ENCODE measurements around the gene ITGA2. TPM values are rescaled to one million over a fixed set of nuclear protein-coding genes. Genes with fewer than 3 reads are reported as not detected.

Gene ITGA2
- total and polyA plus RNA-seq, 2 donors (not counting 1 experiment from before 2014, with no cell fraction given): not detected

DNA sequence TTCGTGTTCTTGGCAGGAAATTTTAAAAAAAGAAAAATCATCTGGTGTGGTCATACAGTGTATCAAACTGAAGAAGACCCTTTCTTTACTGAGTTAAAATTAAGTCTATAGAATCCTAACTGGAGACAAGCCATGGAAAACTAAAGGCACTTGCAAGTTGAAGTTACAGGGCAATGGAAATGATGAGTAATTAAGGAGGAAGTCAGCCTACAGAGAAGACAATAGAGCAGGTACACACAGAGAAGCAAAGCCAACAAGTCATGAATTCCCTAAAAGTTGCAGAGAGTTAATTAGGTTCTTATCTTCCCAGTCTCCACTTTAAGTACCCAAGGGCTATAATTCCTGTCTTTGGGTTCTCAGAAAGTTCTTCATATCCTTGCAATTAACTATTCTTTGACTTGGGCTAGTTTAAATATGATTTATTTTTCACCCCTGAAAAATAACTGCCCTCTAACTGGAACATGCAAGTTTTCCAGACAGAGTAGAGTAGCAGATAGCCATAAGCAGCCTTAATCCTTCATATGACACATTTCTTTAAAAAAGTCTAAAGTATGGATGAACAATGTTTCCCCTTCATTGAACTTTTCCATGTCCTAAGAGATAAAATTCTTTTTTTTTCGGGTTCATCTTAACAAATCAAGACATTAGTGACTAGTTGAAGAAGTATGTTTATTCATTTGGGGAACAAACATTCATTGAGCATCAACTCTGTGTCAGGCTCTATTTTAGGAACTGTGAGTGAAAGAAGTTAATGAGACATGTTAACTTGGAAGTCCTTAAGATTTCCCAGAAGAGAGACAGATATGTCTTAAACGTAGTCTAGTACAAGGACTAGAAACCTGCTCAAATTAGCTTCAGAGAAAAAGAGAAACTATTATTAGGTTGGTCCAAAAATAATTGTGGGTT, 5.2 kb upstream of the ITGA2 start:
- Histone ChIP-seq H3K36me3 (replicated peaks in 1 of 2; ENCODE audit: control extremely low read depth in 1 of 2, control insufficient read depth in 1 of 2, extremely low read depth in 1 of 2, insufficient read depth in 2 of 2, low read length in 1 of 2) (no peaks in the 10 kb centered on the region), H2AFZ (ENCODE audit: insufficient read depth, low read depth, low read length, poor library complexity, severe bottlenecking) (no peak overlapping the region), H3K9me3 (ENCODE audit: control extremely low read depth in 1 of 3, control insufficient read depth in 2 of 3, insufficient read depth in 1 of 3, low read length in 2 of 3) (no peaks in the 10 kb centered on the region), H3K27me3 (replicated peaks in 1 of 4; ENCODE audit: control extremely low read depth in 1 of 4, control insufficient read depth in 3 of 4, insufficient read depth in 4 of 4, low read length in 3 of 4) (peaks cover 0 to 14% (median 9%) of the 10 kb centered on the region in 4 experiments), H3K4me3 (ENCODE audit: control extremely low read depth in 1 of 5, extremely low read depth in 1 of 5, insufficient read depth in 1 of 5, low read depth in 2 of 5, low read length in 4 of 5) (no peak overlapping the region), H3K79me2 (ENCODE audit: control insufficient read depth, insufficient read depth, low read length) (no peaks in the 10 kb centered on the region), H3K9ac (ENCODE audit: low read length) (no peak overlapping the region), H3K27ac (ENCODE audit: low read length in 2 of 2) (no peak overlapping the region), H3K4me1 (ENCODE audit: control insufficient read depth in 2 of 2, insufficient read depth in 2 of 2, low read length in 2 of 2) (peaks cover 5 to 6% of the 10 kb centered on the region in 2 donors), H4K20me1 (ENCODE audit: control insufficient read depth, insufficient read depth, low read length, poor library complexity, severe bottlenecking) (no peaks in the 10 kb centered on the region), H3K4me2 (replicated peaks; ENCODE audit: low read depth, low read length, poor library complexity, severe bottlenecking) (no peak overlapping the region)
- Mint-ChIP-seq H3K9me3 (ENCODE audit: insufficient read depth) (no peaks in the 10 kb centered on the region), H3K4me1 (peaks cover 5% of the 10 kb centered on the region), H3K27me3 (peaks cover 61% of the 10 kb centered on the region), H3K27ac (no peak overlapping the region), H3K4me3 (no peak overlapping the region)
- POLR2A ChIA-PET: no interaction called here
- DNase-seq (no peak), ATAC-seq (ENCODE audit: low read depth) (no peak)
- WGBS (ENCODE audit: insufficient coverage): no CpG with 5 or more reads among the region's 3 CpGs
- intact Hi-C loops (cut with micrococcal nuclease): no loop called here
- TF ChIP-seq, protein P1, sequence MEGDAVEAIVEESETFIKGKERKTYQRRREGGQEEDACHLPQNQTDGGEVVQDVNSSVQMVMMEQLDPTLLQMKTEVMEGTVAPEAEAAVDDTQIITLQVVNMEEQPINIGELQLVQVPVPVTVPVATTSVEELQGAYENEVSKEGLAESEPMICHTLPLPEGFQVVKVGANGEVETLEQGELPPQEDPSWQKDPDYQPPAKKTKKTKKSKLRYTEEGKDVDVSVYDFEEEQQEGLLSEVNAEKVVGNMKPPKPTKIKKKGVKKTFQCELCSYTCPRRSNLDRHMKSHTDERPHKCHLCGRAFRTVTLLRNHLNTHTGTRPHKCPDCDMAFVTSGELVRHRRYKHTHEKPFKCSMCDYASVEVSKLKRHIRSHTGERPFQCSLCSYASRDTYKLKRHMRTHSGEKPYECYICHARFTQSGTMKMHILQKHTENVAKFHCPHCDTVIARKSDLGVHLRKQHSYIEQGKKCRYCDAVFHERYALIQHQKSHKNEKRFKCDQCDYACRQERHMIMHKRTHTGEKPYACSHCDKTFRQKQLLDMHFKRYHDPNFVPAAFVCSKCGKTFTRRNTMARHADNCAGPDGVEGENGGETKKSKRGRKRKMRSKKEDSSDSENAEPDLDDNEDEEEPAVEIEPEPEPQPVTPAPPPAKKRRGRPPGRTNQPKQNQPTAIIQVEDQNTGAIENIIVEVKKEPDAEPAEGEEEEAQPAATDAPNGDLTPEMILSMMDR (IDR thresholded peaks at IDR 0.05): no peak
- no peak for TF ChIP-seq EZH2 (IDR thresholded peaks at IDR 0.05; ENCODE audit: borderline replicate concordance, insufficient read depth, low read depth, low read length, poor library complexity, severe bottlenecking)
- CTCF ChIA-PET: no interaction called here

DNA sequence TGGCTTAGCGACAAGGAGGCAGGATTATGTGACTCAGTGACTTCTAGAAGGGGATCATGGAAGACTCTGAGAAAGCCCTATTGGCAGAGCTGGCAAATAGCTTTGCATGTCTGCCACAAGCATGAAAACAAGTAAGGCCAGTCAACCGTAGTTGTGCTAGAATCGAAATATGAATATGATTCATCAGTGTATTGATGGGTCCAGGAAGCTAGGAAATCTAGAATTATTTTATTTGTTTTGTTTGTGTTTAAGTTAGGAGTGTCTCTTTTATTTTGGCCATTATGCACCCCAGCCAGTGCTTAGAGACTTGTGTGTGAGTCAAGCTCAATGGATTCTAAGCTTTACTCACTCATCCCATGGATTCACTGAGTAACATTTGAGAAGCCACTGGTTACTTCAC, 3.8 kb upstream of the ITGA2 start:
- Histone ChIP-seq H3K4me2 (replicated peaks; ENCODE audit: low read depth, low read length, poor library complexity, severe bottlenecking) (no peak overlapping the region), H3K79me2 (ENCODE audit: control insufficient read depth, insufficient read depth, low read length) (no peaks in the 10 kb centered on the region), H3K4me1 (ENCODE audit: control insufficient read depth in 2 of 2, insufficient read depth in 2 of 2, low read length in 2 of 2) (peaks cover 13 to 17% of the 10 kb centered on the region in 2 donors), H3K4me3 (ENCODE audit: control extremely low read depth in 1 of 5, extremely low read depth in 1 of 5, insufficient read depth in 1 of 5, low read depth in 2 of 5, low read length in 4 of 5) (no peak overlapping the region), H3K9ac (ENCODE audit: low read length) (no peak overlapping the region), H3K27me3 (replicated peaks in 1 of 4; ENCODE audit: control extremely low read depth in 1 of 4, control insufficient read depth in 3 of 4, insufficient read depth in 4 of 4, low read length in 3 of 4) (peaks cover 0 to 25% (median 16%) of the 10 kb centered on the region in 4 experiments), H2AFZ (ENCODE audit: insufficient read depth, low read depth, low read length, poor library complexity, severe bottlenecking) (no peak overlapping the region), H3K9me3 (ENCODE audit: control extremely low read depth in 1 of 3, control insufficient read depth in 2 of 3, insufficient read depth in 1 of 3, low read length in 2 of 3) (no peaks in the 10 kb centered on the region), H4K20me1 (ENCODE audit: control insufficient read depth, insufficient read depth, low read length, poor library complexity, severe bottlenecking) (no peaks in the 10 kb centered on the region), H3K27ac (ENCODE audit: low read length in 2 of 2) (no peak overlapping the region), H3K36me3 (replicated peaks in 1 of 2; ENCODE audit: control extremely low read depth in 1 of 2, control insufficient read depth in 1 of 2, extremely low read depth in 1 of 2, insufficient read depth in 2 of 2, low read length in 1 of 2) (no peaks in the 10 kb centered on the region)
- no peak for TF ChIP-seq EZH2 (IDR thresholded peaks at IDR 0.05; ENCODE audit: borderline replicate concordance, insufficient read depth, low read depth, low read length, poor library complexity, severe bottlenecking)
- TF ChIP-seq, protein P1 (IDR thresholded peaks at IDR 0.05): no peak
- no peak overlapping the region for H3K27ac Mint-ChIP-seq
- DNase-seq: no peak
- POLR2A ChIA-PET: no interaction called here
- intact Hi-C loops (cut with micrococcal nuclease): no loop called here
- peaks cover 54% of the 10 kb centered on the region for H3K27me3 Mint-ChIP-seq
- no peaks in the 10 kb centered on the region for H3K9me3 Mint-ChIP-seq (ENCODE audit: insufficient read depth)
- H3K4me1 Mint-ChIP-seq: peaks cover 12% of the 10 kb centered on the region
- 90% methylated on average over 3 of the region's 3 CpGs for WGBS (ENCODE audit: insufficient coverage)
- H3K4me3 Mint-ChIP-seq: no peak overlapping the region
- ATAC-seq (ENCODE audit: low read depth): no peak
- CTCF ChIA-PET: interaction anchor here (0.7 kb wide), 1 partner anchor 996 kb away, joined by 3 read pairs; no protein-coding TSS in a partner anchor

Measured in B cell (primary cell).